CD1c-positive myeloid dendritic cell (primary cell): ENCODE results near the gene PTGIR.

Source experiments
- DNase-seq: peaks from one replicate; pipeline ENCODE4 v3.0.0-alpha.2; 2016; ENCODE audit errors: extremely low spot score

The PTGIR gene, protein sequence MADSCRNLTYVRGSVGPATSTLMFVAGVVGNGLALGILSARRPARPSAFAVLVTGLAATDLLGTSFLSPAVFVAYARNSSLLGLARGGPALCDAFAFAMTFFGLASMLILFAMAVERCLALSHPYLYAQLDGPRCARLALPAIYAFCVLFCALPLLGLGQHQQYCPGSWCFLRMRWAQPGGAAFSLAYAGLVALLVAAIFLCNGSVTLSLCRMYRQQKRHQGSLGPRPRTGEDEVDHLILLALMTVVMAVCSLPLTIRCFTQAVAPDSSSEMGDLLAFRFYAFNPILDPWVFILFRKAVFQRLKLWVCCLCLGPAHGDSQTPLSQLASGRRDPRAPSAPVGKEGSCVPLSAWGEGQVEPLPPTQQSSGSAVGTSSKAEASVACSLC

DNA sequence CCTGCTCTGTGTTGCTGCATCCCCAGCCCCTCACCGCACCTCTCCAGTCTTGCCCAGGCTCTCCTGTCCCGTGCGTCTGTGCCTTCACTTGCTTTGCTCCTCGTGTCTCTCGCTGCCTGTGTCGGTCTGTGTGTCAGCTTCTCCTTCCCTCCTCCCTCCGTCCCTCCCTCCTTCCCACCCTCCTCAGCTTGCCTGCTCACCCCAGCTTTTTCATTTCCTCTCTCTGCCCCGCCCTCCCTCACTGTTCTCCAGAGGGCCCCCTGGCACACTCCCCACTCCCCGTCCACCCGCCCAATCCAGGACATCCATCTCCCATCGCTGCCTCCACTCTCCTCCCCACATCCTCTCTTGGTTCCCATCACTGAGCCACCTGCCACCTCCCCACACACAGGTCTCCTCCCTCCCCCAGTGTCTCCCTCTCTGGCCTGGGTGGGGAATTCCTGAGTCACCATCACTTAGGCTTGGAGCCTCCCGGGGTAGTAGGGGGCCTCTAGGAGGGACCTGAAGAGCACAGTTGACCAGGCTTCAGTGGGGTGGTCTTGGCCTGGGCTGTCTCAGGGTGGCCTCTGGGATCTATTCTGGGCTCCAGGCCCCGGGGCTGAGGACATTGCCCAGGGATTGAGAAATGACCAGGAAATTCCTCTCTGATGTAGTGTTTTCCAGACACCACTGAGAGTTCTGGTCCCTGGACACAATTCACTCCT, at the start of gene PTGIR:
Gene PTGIR (minus strand): TSS at position 132 of the 704 bp plus-strand sequence. CDS start 864 bp downstream, outside the sequence.
- DNase-seq = no peak

DNA sequence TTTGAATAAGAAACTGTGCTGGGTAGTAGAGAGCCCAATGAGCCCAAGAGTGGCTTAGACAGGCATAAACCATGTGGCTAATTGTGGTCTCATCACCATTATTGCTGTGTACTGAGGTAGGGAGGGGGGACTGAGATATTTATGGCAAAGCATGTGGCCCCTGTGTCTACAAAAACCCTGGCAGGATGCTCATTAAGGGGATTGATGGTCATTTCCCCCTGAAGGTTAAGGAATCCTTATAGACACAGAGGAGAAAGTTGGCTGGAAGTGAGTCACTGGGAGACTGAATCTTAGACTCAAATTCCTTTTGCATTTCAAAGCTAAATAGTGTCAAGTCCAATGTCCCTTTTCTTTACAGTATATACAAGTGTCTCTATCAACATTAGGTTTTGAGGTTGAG, 45.9 kb upstream of the PTGIR start:
- DNase-seq = no peak

DNA sequence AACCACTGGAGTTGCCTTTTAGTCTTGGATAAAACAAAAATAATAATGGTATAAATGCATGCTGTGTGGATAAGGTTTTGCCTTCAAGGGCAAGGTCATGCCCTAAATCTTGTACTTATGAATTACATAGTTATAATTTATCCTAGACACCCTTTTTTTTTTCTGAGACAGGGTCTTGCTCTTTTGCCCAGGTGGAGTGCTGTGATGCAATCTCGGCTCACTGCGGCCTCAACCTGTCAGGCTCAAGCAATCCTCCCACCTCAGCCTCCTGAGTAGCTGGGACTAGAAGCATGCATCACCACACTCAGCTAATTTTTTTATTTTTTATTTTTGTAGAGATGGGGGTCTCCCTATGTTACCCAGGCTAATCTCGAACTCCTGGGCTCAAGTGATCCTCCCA, 43.8 kb upstream of the PTGIR start:
- DNase-seq = no peak

DNA sequence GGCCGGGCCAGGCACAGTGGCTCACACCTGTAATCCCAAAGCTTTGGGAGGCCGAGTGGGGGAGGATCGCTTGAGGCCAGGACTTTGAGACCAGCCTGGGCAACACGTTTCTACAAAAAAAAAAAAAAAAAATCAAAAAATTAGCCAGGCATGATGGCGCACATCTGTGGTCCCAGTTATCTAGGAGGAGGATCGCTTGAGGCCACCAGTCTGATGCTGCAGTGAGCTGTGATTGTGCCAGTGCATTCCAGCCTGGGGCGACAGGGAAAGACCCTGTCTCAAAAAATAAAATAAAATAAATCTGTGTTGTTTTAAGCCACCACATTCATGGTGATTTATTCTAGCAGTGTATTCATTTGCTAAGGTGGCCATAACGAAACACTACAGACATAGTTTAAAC, 40.2 kb upstream of the PTGIR start:
- DNase-seq = no peak

DNA sequence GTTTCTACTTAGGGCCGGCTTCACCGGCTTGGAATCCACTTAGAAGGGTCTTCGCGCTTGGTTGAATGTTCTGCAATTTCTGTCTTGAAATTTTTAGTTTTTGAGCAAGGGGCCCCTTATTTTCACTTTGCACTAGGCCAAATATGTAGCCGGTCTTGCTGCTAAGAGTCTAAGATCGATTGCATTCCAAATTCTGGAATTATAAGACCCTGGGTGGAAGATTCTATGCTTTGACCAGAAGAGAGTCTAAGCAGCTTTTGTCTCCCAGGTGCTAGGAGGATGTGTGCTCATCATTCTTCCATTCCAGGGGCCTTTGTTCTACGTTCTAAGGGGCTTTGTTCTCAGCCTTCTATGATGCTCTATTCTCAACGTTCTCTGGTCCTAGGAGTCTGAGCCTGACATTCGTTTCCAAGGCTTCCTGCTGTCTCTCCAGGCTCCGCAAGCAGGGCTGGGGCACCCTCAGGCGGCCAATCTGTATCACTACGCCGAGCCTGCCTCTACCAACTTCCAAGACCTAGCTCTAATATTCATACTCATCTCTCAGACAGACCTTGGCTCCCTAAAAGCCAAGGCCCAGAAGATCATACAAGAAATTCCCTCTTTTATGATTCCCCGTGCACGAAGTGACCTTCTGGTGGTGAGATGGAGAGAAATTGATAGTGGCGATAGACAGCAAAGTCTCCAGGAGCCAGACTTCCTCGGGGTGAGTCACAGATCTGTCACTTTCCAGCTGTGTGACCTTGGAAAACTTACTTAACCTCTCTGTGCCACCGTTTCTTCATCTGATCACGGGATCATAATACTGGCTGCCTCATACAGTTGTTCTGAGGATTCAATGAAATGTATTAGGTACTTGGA, 37.1 kb upstream of the PTGIR start:
- DNase-seq = peak; percentile 89

DNA sequence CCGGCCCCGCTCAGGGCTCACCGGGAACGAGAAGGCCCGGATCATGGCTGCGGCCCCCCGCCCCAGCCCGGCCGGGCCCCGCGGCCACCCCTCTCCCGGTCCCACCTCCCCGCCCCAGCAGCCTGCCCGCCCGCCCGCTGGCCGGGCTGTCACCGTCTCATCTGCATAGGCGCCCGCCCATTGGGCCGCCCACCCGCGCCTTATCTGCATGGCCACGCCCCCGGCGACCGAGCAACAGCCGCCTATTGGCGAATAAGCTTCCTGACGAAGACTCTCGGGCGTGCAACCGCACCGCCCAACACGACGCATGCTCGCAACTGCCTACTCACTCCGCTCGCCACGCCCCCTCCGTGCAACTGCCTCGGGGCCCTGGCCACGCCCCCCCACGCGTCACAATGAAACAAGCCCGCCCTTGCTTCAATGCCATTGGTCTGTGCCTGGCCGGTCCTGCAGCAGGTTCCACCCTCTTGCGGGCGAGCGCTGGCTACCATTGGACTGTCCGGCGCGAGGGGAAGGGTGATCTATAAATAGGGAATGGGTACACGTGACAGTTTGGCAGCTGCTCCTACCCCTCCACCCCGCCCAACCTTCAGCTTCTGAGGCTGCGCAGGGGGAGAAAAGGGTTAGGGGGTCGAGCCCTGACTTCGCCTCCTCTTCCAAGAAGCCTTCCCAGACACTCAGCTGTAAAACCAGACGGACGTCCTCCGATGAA, 36.3 kb upstream of the PTGIR start, which contains the start of gene DACT3:
Gene DACT3 (minus strand): TSS at position 163 of the 712 bp plus-strand sequence. CDS start 118 bp downstream, at position 45.
- DNase-seq = peak; percentile 100

DNA sequence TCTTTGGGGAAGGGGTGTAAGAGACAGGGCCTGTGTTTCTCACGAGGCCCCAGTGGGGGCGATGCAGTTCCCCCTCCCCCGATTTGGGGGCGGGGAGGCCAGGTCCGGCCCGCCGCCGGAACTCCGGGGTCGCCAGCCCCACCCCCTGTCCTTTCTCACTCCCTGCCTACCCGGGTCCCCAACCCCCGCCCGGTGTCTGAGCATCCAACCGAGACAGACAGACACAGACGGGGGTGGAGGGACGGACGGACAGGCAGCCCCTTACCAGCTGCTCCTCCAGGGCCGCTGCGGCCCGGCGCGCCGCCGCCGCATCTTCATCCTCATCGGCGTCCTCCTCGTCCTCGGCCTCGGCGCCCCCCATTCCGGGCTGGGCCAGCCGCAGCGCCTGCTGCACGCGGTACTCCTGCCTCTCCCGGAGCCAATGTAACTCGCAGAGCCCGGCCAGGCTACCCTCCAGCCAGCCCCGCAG, 35.7 kb upstream of the PTGIR start:
- DNase-seq = no peak

DNA sequence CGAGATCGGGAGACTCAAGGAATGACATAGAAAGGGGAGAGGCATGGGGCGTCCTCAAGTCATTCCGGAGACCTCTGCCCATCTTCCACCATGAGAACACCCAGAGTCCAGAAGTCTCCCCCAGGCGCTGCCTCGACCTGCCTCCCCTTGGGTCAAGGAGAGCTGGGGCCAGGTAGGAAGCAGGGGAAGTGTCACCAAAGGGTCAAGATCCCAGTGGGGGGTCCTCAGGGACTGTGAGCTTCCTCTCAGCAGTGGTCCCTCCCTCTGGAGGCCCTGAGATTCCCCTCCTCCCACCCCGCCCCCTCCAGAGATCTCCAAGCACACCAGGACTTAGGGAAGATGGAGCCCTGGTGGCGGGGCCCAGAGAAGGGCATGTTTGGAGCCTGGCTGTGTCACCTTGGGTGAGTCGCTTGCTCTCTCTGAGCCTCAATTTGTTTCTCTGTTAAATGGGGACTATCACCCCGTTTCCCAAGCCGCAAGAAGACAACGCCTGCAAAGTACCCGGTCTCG, 35.2 kb upstream of the PTGIR start:
- peak; percentile 4 for DNase-seq

DNA sequence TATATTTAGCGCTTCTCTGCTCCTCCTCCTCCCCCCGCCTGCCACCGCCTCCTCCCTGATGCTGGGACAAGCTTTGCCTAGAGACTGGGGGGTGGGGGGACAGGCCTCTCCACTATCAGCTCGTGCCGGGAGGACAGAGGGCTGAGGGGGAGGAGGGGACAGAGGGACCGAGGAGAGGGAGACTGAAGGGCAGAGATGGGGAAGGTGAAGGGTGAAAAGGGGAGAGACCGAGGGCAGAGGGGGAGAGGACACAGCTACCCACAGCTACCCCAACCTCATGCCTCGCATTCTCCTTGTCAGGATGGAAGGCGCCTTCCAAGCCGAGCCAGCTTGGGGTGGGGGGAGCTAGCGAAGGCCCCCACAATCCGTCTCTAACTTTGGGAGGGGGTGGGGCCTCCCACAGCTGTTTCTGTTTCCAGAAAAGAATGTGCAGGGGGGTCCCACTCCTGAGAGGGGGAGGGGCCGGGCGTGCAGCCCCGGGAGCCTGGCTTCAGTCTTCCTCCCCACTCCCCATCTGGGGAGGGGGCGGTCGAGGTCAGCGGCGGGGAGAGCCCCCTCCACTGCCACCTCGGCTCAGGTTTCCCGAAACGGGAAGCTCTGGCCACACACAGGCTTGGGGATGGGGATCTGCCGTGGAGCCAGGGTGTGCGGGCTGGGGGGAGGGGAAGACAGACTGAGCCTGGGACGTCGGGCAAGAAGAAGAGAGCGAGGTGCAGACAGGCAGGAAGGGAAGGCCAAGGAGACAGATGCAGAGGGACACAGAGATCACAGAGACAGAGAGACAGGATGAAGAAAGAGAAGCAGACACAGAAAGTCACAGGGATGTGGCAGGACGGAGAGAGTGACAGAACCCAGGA, 34.5 kb upstream of the PTGIR start:
- DNase-seq = peak; percentile 45

DNA sequence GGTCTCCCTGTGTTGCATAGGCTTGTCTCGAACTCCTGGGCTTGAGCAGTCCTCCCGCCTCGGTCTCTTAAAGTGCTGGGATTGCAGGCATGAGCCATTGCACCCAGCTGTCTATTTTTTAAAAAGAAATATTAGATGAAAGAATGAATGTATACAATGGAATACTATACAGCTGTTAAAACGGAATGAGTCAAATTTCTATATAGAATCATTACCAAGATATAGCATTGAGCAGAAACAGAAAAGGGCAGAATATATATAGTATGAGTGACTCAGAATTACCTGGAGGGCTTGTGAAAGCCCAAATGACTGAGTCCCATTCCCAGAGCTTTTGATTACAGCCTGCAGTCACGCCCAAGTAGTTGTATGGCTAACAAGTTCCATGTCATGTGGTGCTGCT, 31.7 kb upstream of the PTGIR start:
- no peak for DNase-seq

DNA sequence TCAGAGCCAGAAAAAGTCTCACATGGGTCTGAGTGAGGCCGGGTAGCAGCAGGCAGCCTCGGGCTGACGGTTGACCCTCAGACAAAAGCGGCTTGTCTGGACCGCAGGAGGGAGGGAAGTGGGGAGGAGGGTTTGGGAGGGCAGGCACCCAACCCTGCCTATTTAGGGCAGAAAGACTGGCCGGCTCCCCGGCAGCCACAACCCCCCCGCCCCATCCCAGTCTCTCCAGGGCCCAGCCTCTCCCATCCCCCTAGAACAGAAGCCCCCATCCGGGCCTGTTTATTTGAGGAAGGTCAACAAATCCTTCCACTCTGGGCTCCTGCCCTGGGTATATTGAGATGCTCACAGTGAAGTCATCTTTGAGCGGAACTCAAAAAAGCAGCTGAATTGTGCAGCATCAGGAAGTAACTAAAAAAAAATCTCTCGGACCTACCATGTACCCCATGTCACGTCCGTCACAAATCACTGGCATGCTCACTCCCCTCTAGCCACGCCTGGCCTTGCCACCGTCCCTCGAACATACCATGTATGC, 29.8 kb upstream of the PTGIR start:
- no peak for DNase-seq

DNA sequence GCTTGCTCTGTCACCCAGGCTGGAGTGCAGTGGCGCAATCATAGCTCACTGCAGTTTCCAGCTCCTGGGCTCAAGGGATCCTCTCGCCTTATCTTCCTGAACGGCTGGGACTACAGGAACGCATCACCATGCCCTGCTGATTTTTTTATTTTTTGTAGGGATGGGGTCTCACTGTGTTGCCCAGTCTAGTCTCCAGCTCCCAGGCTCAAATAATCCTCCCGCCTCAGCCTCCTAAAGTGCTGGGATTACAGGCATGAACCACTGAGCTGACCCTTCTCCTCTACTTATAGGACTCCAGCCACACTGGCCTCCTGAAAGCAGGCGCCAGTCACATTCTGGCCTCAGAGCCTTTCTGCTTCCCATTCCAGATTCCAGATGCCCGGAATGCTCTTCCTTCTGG, 25.6 kb upstream of the PTGIR start:
- no peak for DNase-seq

DNA sequence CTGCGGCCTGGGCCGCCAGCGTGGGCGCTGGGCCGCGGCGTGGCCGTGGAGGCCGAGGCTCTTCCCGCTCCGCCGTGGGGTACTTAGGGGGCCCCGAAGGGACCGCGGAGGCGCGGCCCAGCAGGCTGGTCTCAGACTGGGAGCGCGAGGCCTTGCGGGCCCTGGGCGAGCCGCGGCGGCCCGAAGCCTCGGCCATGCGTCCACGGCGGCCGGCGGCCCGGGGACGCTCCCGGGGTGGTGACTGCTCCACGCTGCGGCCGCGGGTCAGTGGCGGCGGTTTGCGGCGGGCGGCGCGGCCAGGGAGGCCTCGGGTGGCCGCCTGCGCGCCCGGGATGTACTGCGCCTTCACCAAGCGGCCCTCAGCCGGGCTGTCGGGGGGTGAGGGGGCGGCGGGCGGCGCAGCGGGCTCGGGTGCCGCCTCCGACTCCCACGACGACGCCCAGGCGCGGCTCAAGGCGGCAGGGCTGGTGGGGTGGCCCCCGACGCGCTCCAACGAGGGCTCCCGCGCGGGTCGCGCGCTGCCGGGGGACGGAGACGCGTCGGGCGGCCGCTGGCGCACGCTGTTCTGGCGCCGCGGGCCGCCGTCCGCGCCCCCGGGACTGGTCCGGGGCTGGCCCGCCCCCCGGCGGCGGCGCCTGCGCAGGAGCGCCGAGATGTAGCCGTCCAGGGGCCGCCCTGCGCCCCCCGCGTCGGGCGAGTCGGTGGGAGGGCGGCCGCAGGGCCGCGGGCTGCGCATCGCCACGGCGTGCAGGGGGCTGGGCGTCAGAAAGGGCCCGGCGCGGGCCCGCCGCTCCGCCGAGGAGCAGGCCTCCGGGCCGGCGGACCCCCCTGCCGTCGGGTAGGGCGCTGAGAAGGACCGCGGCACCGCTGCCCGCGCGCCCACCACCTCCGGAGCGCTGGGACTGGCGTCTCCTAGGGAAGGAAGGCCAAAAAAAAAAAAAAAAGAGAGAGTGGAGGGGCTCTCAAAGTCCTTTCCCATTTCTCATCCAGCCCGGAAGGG, 24.4 kb upstream of the PTGIR start:
- no peak for DNase-seq

DNA sequence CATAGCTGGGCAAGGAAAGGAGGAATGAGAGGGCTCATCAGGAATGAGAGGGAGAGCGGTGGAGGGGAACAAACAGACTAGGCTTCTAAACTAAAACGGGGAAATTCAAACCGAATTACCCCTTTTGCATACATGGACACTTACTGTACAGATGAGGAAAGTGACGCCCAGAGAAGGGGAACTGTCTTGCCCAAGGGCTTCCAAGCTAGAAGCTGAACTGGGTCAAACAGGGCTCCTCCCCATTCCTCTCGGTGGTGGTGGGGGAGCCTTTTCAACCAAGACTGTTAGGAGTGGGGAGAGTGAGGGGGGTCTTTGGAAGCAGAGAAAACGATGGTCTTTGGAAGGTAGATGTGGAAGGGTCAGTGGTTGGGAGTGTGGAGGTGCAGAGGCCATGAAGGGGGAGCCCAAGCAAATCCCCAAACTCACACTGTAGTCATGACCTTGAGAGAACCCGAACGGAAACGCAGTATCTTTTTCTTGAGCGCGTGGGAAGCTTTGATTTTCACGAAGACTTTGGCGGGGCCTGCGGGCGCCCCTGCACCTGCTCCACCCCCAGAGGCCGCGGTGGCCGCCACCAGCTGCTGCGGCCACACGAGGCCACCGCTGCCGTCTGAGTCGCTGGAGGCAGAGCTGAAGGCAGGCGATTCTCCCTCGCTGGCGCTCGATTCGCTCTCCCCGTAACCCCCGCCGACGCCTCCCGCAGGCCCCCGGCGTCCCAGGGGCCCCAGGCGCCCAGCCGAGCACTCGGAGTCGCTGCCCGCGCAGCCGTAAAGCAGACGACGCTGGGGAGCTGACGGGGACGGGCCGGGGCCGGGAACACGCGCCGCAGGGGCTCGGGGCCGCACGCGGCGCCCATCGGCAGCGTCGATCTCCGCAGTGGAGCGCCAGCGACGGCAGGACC, 23.4 kb upstream of the PTGIR start:
- DNase-seq = peak; percentile 59

DNA sequence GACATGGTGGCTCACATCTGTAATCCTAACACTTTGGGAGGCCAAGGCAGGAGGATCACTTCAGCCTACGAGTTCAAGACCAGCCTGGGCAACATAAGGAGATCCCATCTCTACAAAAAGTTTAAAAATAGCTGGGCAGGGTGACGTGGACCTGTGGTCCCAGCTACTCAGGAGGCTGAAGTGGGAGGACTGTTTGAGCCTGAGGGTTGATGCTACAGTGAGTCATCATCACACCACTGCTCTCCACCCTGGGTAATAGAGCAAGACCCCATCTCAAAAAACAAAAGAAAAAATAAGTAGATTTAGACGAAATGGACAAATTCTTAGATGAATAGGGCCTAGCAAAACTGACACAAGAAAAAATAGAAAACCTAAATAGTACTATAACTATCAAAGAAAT, 21.5 kb upstream of the PTGIR start:
- no peak for DNase-seq

DNA sequence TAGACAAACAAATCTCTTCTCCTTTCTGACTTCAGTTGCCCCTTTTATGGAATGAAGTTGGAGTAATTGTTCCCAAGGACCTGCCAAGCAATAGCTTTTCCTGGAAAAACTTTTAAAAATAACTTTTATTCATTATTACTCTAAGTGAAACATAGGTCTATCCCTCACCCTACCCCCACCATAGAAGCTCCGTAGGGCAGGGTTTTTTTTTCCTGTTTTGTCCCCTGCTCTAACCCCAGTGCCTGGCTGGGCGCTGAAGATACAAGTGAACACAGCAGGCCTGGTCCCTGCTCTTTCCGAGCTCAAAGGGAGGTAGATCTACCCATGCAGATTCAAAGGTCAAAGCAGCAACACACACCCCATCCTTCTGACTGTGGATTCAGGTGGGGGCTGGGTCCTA, 19.8 kb upstream of the PTGIR start:
- DNase-seq = no peak

DNA sequence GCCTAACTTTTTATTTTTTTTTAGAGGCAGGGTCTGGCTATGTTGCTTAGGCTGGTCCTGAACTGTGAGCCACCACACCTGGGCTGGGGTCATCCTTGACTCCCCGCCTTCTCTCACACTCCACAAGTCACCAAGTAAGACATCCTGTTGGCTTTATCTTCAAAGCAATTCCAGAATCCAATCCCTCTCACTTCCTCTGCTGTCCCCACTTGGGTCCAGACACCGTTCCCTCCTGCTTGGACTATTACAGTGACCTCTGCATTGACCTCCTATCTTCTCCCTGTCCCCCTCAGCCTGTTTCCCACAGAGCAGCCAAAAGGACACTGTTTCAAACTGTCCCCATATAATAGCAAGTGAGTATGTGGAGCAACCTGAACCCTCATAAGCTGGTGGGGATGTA, 15.8 kb upstream of the PTGIR start:
- no peak for DNase-seq
